Activated CD4-positive, alpha-beta T cell treated with anti-CD3 and anti-CD28 coated beads, Interleukin-2, amount 10 ng/mL, durations not matched to agents 24 days and 14 days (primary cell): ENCODE measurements around the gene SPATA2L. TPM values are rescaled to one million over a fixed set of nuclear protein-coding genes. Genes with fewer than 3 reads are reported as not detected.
"Not testable (repeated sequence)": the region's sequence is repeated elsewhere in the genome, so short reads cannot be mapped to it uniquely, and the experiment has no call there.

ENCODE experiments used
- DNase-seq: peaks from one replicate; pipeline ENCODE4 v3.0.0; 2022
- H3K27ac Mint-ChIP-seq: one replicate; pipeline ENCODE4 v1.8.0; 2022; ENCODE audit warnings: mild to moderate bottlenecking, mixed read lengths
- H3K27me3 Mint-ChIP-seq: one replicate; pipeline ENCODE4 v1.8.0; 2022; ENCODE audit warnings: mixed read lengths
- H3K36me3 Mint-ChIP-seq: one replicate; pipeline ENCODE4 v1.8.0; 2022; ENCODE audit warnings: low read depth, mild to moderate bottlenecking, mixed read lengths
- H3K4me1 Mint-ChIP-seq: one replicate; pipeline ENCODE4 v1.8.0; 2021; ENCODE audit warnings: mixed read lengths
- H3K4me3 Mint-ChIP-seq: one replicate; pipeline ENCODE4 v1.8.0; 2022; ENCODE audit warnings: mild to moderate bottlenecking, moderate library complexity, mixed read lengths
- H3K9me3 Mint-ChIP-seq: one replicate; pipeline ENCODE4 v1.8.0; 2021; ENCODE audit warnings: mixed read lengths
- intact Hi-C: fragments of 100-400 bp; cut with micrococcal nuclease; formaldehyde crosslinking; loops from one replicate; pipeline ENCODE4 v1.15.1; 2023
- total RNA-seq: library from RNA; stranded (reverse); gene quantifications from 2 replicates; pipeline ENCODE4 v1.2.3, GENCODE V29; 2022

The SPATA2L gene
- total RNA-seq, 1 donor from 2014 or later: 12.8 TPM

- intact Hi-C loops: loop anchor here (1.0 kb wide), 1 partner anchor 14 kb away; no protein-coding TSS in a partner anchor
- H3K4me3 Mint-ChIP-seq: peak within 1 kb of the TSS; percentile 95
- no peaks in the 10 kb centered on the region for H3K27me3 Mint-ChIP-seq
- H3K36me3 Mint-ChIP-seq: peaks cover 29% of the 10 kb centered on the region
- peak within 1 kb of the TSS; percentile 95 for H3K27ac Mint-ChIP-seq
- H3K9me3 Mint-ChIP-seq: no peaks in the 10 kb centered on the region
- peak; percentile 99 for DNase-seq
- peaks cover 11% of the 10 kb centered on the region for H3K4me1 Mint-ChIP-seq
These were observed 14.9 kb downstream of the SPATA2L start, which contains the start of gene CDK10 for GRCh38 chr16:89686520-89687091. CDK10 (plus strand) TSS chr16:89686689; CDS start chr16:89686711, 22 bp downstream.

- DNase-seq: no peak
- peaks cover 25% of the 10 kb centered on the region for H3K36me3 Mint-ChIP-seq
- H3K4me1 Mint-ChIP-seq: peaks cover 11% of the 10 kb centered on the region
- H3K27ac Mint-ChIP-seq: no peak overlapping the region
- H3K27me3 Mint-ChIP-seq: no peaks in the 10 kb centered on the region
- intact Hi-C loops: loop anchor here (1.0 kb wide), 1 partner anchor 14 kb away; no protein-coding TSS in a partner anchor
- H3K4me3 Mint-ChIP-seq: peak overlapping the region; percentile 63
- no peaks in the 10 kb centered on the region for H3K9me3 Mint-ChIP-seq
These were observed 15.6 kb downstream of the SPATA2L start for GRCh38 chr16:89685916-89686315.

GRCh38 chr16:89678258-89678657 is 23.2 kb downstream of the SPATA2L start:
- Mint-ChIP-seq H3K4me1 (no peaks in the 10 kb centered on the region), H3K27me3 (no peaks in the 10 kb centered on the region)
- intact Hi-C loops: no loop called here

GRCh38 chr16:89672177-89672941 is 29.1 kb downstream of the SPATA2L start:
- Mint-ChIP-seq H3K9me3 (no peaks in the 10 kb centered on the region), H3K27ac (no peak overlapping the region), H3K4me3 (no peak overlapping the region), H3K27me3 (no peaks in the 10 kb centered on the region), H3K36me3 (peaks cover 6% of the 10 kb centered on the region), H3K4me1 (peaks cover 12% of the 10 kb centered on the region)
- intact Hi-C loops: no loop called here
- no peak for DNase-seq

More at GRCh38 chr16:89678258-89678657, 23.2 kb downstream of the SPATA2L start:
- DNase-seq: no peak
- no peak overlapping the region for H3K4me3 Mint-ChIP-seq
- H3K36me3 Mint-ChIP-seq: peaks cover 2% of the 10 kb centered on the region
- no peak overlapping the region for H3K27ac Mint-ChIP-seq
- no peaks in the 10 kb centered on the region for H3K9me3 Mint-ChIP-seq

- H3K4me1 Mint-ChIP-seq: peaks cover 12% of the 10 kb centered on the region
- H3K27ac Mint-ChIP-seq, H3K27me3 Mint-ChIP-seq, DNase-seq, H3K9me3 Mint-ChIP-seq, H3K36me3 Mint-ChIP-seq, H3K4me3 Mint-ChIP-seq, intact Hi-C loops: not testable (repeated sequence)
These were observed 29.9 kb downstream of the SPATA2L start for GRCh38 chr16:89671565-89671964.

GRCh38 chr16:89670496-89671431 is 30.7 kb downstream of the SPATA2L start:
- DNase-seq: no peak
- intact Hi-C loops: no loop called here
- Mint-ChIP-seq H3K9me3 (peaks cover 4% of the 10 kb centered on the region), H3K36me3 (peaks cover 9% of the 10 kb centered on the region), H3K4me1 (peaks cover 12% of the 10 kb centered on the region), H3K4me3 (no peak overlapping the region), H3K27me3 (no peaks in the 10 kb centered on the region), H3K27ac (no peak overlapping the region)

GRCh38 chr16:89669755-89670154 is 31.8 kb downstream of the SPATA2L start:
- peaks cover 8% of the 10 kb centered on the region for H3K36me3 Mint-ChIP-seq
- intact Hi-C loops: no loop called here
- peaks cover 12% of the 10 kb centered on the region for H3K4me1 Mint-ChIP-seq
- H3K4me3 Mint-ChIP-seq: no peak overlapping the region
- H3K27me3 Mint-ChIP-seq: no peaks in the 10 kb centered on the region
- no peak overlapping the region for H3K27ac Mint-ChIP-seq
- peaks cover 4% of the 10 kb centered on the region for H3K9me3 Mint-ChIP-seq
- no peak for DNase-seq

GRCh38 chr16:89668790-89669158 is 32.7 kb downstream of the SPATA2L start:
- H3K27me3 Mint-ChIP-seq: no peaks in the 10 kb centered on the region
- peaks cover 4% of the 10 kb centered on the region for H3K9me3 Mint-ChIP-seq
- H3K4me1 Mint-ChIP-seq: peaks cover 12% of the 10 kb centered on the region
- intact Hi-C loops: no loop called here
- H3K27ac Mint-ChIP-seq: no peak overlapping the region
- H3K36me3 Mint-ChIP-seq: peaks cover 8% of the 10 kb centered on the region
- no peak overlapping the region for H3K4me3 Mint-ChIP-seq
- DNase-seq: no peak

- Mint-ChIP-seq H3K27me3 (no peaks in the 10 kb centered on the region), H3K9me3 (peaks cover 4% of the 10 kb centered on the region), H3K4me3 (no peak overlapping the region), H3K27ac (no peak overlapping the region), H3K36me3 (peaks cover 18% of the 10 kb centered on the region), H3K4me1 (peaks cover 12% of the 10 kb centered on the region)
- no peak for DNase-seq
- intact Hi-C loops: no loop called here
These were observed 33.9 kb downstream of the SPATA2L start for GRCh38 chr16:89667633-89668032.

GRCh38 chr16:89667000-89667399 is 34.5 kb downstream of the SPATA2L start:
- H3K27ac Mint-ChIP-seq, H3K4me3 Mint-ChIP-seq, H3K9me3 Mint-ChIP-seq, intact Hi-C loops, DNase-seq, H3K27me3 Mint-ChIP-seq: not testable (repeated sequence)
- Mint-ChIP-seq H3K4me1 (peaks cover 11% of the 10 kb centered on the region), H3K36me3 (peaks cover 23% of the 10 kb centered on the region)

GRCh38 chr16:89664238-89664637 is 37.3 kb downstream of the SPATA2L start:
- H3K4me3 Mint-ChIP-seq, H3K27me3 Mint-ChIP-seq, DNase-seq, H3K9me3 Mint-ChIP-seq, intact Hi-C loops, H3K27ac Mint-ChIP-seq: not testable (repeated sequence)
- peaks cover 43% of the 10 kb centered on the region for H3K36me3 Mint-ChIP-seq
- H3K4me1 Mint-ChIP-seq: peaks cover 14% of the 10 kb centered on the region

- peaks cover 24% of the 10 kb centered on the region for H3K4me1 Mint-ChIP-seq
These were observed 40.3 kb downstream of the SPATA2L start for GRCh38 chr16:89661215-89661614.

GRCh38 chr16:89660146-89660545 is 41.4 kb downstream of the SPATA2L start:
- intact Hi-C loops: no loop called here
- no peaks in the 10 kb centered on the region for H3K9me3 Mint-ChIP-seq
- H3K27ac Mint-ChIP-seq: no peak overlapping the region
- no peak for DNase-seq
- H3K36me3 Mint-ChIP-seq: peaks cover 44% of the 10 kb centered on the region
- no peaks in the 10 kb centered on the region for H3K27me3 Mint-ChIP-seq
- H3K4me3 Mint-ChIP-seq: peak overlapping the region; percentile 11
- H3K4me1 Mint-ChIP-seq: peaks cover 29% of the 10 kb centered on the region

More at GRCh38 chr16:89661215-89661614, 40.3 kb downstream of the SPATA2L start:
- Mint-ChIP-seq H3K27me3 (no peaks in the 10 kb centered on the region), H3K4me3 (no peak overlapping the region), H3K36me3 (peaks cover 44% of the 10 kb centered on the region), H3K27ac (no peak overlapping the region), H3K9me3 (peaks cover 2% of the 10 kb centered on the region)
- intact Hi-C loops: no loop called here
- DNase-seq: no peak
